IgD-negative memory B cell (primary cell): ENCODE results near the gene MORF4L1. TPM values are rescaled to one million over a fixed set of nuclear protein-coding genes. Genes with fewer than 3 reads are reported as not detected.
"Not testable (repeated sequence)": the region's sequence is repeated elsewhere in the genome, so short reads cannot be mapped to it uniquely, and the experiment has no call there.

Source experiments
- H3K27ac Mint-ChIP-seq, 3 donors: one replicate each; pipeline ENCODE4 v1.8.0; 2020 to 2022; ENCODE audit warnings: mild to moderate bottlenecking in 3 of 3, mixed read lengths in 3 of 3, moderate library complexity in 1 of 3
- H3K27me3 Mint-ChIP-seq: one replicate; pipeline ENCODE4 v1.8.0; 2021; ENCODE audit warnings: mixed read lengths
- H3K36me3 Mint-ChIP-seq: one replicate; pipeline ENCODE4 v1.8.0; 2020; ENCODE audit warnings: mild to moderate bottlenecking, mixed read lengths
- H3K4me1 Mint-ChIP-seq, 3 donors: one replicate each; pipeline ENCODE4 v1.8.0; 2020 to 2022; ENCODE audit warnings: mixed read lengths in 3 of 3, mild to moderate bottlenecking in 1 of 3
- H3K4me3 Mint-ChIP-seq, 4 donors: one replicate each; pipeline ENCODE4 v1.8.0; 2020 to 2022; ENCODE audit warnings: mild to moderate bottlenecking in 4 of 4, mixed read lengths in 4 of 4, moderate library complexity in 3 of 4
- H3K9me3 Mint-ChIP-seq, 3 donors: one replicate each; pipeline ENCODE4 v1.8.0; 2020 to 2021; ENCODE audit warnings: mixed read lengths in 3 of 3, mild to moderate bottlenecking in 1 of 3
- polyA plus RNA-seq: library from polyadenylated mRNA; unstranded; fragments of 300-500 nt; fragmentation: Illumina TruSeq; gene quantifications from one replicate; pipeline ENCODE4 v1.2.3, GENCODE V29; 2021

The MORF4L1 gene
- polyA plus RNA-seq, 1 donor from 2014 or later: 218 TPM

- H3K9me3 Mint-ChIP-seq: no peaks in the 10 kb centered on the region
- H3K4me1 Mint-ChIP-seq: peaks cover 28 to 44% (median 31%) of the 10 kb centered on the region in 3 donors
- H3K27me3 Mint-ChIP-seq: no peaks in the 10 kb centered on the region
- H3K36me3 Mint-ChIP-seq: peaks cover 2% of the 10 kb centered on the region
- H3K4me3 Mint-ChIP-seq: peak overlapping the region; percentile 99 to 100 (median 99)
- peak overlapping the region; percentile 100 for H3K27ac Mint-ChIP-seq
These were observed 1.4 kb downstream of the MORF4L1 start for GRCh38 chr15:78873793-78874765.

DNA sequence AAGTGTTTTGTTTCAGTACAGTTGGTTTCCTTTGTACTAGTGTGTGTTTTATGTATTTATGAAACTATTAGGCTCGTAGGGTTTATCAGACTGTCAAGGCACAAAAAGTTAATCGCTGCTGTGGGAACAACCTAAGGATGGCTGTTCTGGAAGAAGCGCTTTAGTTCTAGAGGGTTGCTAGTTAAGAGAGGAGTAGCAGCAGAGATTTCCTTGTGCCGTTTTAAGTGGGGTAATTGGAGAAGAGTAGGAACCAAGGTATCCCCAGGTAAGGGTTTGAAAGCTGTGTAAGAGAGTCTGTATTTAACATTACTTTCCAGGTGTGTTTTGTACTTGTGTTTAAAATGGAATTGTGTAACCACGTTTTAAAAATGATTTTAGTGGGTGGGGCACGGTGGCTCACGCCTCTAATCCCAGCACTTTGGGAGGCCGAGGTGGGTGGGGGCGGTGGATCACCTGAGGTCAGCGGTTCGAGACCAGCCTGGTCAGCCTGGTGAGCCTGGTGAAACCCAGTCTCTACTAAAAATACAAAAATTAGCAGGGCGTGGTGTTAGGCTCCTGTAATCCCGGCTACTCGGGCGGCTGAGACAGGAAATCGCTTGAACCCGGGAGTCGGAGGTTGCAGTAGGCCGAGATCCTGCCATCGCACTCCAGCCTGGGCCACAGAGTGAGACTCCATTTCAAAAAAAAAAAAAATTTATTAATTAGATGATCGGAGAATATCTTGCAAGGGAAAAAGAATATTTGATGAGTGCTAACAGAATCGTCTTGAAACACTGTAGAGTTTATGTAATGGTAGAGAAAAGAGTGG is 2.6 kb downstream of the MORF4L1 start:
- Mint-ChIP-seq H3K27ac (peak overlapping the region; percentile 100), H3K27me3 (no peaks in the 10 kb centered on the region), H3K4me3 (peak overlapping the region; percentile 99 to 100 (median 99)), H3K9me3 (no peaks in the 10 kb centered on the region), H3K4me1 (peaks cover 35 to 50% (median 38%) of the 10 kb centered on the region in 3 donors), H3K36me3 (peaks cover 2% of the 10 kb centered on the region)

DNA sequence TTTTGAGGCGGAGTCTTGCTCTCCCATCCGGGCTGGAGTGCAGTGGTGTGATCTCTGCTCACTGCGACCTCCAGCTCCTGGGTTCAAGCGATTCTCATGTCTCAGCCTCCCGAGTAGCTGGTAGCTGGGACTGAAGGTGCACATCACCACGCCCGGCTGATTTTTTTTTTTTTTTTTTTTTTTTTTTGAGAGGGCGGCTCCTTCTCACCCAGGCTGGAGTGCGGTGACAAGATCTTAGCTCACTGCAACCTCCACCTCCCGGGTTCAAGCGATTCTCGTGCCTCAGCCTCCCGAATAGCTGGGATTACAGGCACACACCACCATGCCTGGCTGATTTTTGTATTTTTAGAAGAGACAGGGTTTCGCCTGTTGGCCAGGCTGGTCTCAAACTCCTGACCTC is 4.3 kb downstream of the MORF4L1 start:
- Mint-ChIP-seq H3K27ac (peak overlapping the region in 1 of 3 donors; percentile 100), H3K4me1 (peaks cover 39 to 50% (median 45%) of the 10 kb centered on the region in 3 donors), H3K4me3 (peak overlapping the region; percentile 21 to 100 (median 99))
- H3K9me3 Mint-ChIP-seq, H3K27me3 Mint-ChIP-seq, H3K36me3 Mint-ChIP-seq: not testable (repeated sequence)

DNA sequence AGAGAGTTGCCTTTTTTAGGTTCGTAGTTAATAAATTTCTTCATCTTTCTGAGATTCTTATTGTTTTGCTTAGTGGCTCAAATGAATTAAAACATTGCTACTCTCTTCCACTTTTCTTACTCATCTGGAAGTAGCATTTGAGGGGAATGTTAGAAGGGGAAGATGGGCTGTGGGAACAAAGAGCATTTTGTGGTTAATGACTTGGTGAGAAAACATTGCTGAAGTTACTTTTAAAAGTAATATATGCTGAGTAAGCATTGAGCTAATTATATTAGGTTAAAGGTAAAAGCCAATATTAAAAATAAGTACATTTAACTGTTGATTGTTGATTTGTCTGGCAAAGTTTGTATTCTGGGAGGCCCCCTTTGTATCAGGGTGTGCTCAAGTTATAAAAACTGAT is 5.7 kb downstream of the MORF4L1 start:
- Mint-ChIP-seq H3K36me3 (peaks cover 1% of the 10 kb centered on the region), H3K27me3 (no peaks in the 10 kb centered on the region), H3K27ac (peak overlapping the region in 1 of 3 donors; percentile 68), H3K4me1 (peaks cover 39 to 51% (median 48%) of the 10 kb centered on the region in 3 donors), H3K4me3 (peak overlapping the region in 3 of 4 donors; percentile 63 to 100 (median 76)), H3K9me3 (no peaks in the 10 kb centered on the region)

GRCh38 chr15:78879517-78880241 is 7.0 kb downstream of the MORF4L1 start:
- Mint-ChIP-seq H3K9me3 (no peaks in the 10 kb centered on the region), H3K27me3 (no peaks in the 10 kb centered on the region), H3K27ac (peak overlapping the region in 1 of 3 donors; percentile 24), H3K36me3 (peaks cover 1% of the 10 kb centered on the region), H3K4me1 (peaks cover 37 to 49% (median 43%) of the 10 kb centered on the region in 3 donors), H3K4me3 (peak overlapping the region in 3 of 4 donors; percentile 72 to 84 (median 79))

DNA sequence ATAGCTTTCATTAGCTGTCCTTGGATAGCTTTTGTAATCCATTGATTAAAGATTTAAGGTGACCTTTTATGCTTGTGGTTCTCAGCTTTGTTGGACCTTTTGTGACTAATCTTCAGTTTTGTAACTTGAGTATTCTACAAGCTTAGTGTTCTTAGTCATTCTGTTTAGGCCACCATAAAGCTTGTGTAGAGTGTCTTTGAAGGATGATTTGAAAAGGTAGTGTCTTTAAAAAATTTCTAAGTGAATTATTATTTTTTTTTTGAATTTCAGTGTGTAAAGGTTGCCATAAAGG is 7.5 kb downstream of the MORF4L1 start:
- Mint-ChIP-seq H3K27ac (no peak overlapping the region), H3K4me1 (peaks cover 32 to 49% (median 43%) of the 10 kb centered on the region in 3 donors), H3K27me3 (no peaks in the 10 kb centered on the region), H3K4me3 (no peak overlapping the region), H3K36me3 (peaks cover 1% of the 10 kb centered on the region), H3K9me3 (no peaks in the 10 kb centered on the region)

GRCh38 chr15:78880813-78881212 is 8.1 kb downstream of the MORF4L1 start:
- peaks cover 1% of the 10 kb centered on the region for H3K36me3 Mint-ChIP-seq
- H3K4me1 Mint-ChIP-seq: peaks cover 31 to 47% (median 41%) of the 10 kb centered on the region in 3 donors
- H3K4me3 Mint-ChIP-seq: peak overlapping the region in 1 of 4 donors; percentile 17
- H3K9me3 Mint-ChIP-seq: no peaks in the 10 kb centered on the region
- H3K27ac Mint-ChIP-seq: no peak overlapping the region
- H3K27me3 Mint-ChIP-seq: no peaks in the 10 kb centered on the region

- Mint-ChIP-seq H3K36me3 (peaks cover 1% of the 10 kb centered on the region), H3K4me3 (no peak overlapping the region), H3K27me3 (no peaks in the 10 kb centered on the region), H3K9me3 (no peaks in the 10 kb centered on the region), H3K4me1 (peaks cover 25 to 43% (median 41%) of the 10 kb centered on the region in 3 donors), H3K27ac (no peak overlapping the region)
These were observed 9.0 kb downstream of the MORF4L1 start for GRCh38 chr15:78881681-78882080.

DNA sequence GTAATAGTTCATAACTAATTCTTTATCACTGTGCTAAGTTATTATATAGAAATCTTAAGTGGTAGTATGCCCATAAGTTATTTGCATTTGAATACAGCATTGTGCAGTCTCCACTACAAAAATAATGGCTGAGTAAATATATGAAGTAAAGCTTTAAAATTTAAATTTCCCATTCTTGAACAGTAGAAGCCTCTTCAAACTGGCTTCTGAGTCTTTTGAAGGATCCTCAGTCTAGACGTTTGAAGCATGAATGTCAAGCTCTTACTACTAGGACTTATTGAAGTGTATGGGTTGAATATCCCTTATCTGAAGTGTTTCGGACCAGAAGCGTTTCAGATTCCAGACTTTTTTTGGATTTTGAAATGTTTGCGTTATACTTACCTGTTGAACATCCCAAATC is 16.3 kb downstream of the MORF4L1 start:
- H3K4me3 Mint-ChIP-seq: no peak overlapping the region
- peaks cover 7 to 22% (median 9%) of the 10 kb centered on the region in 3 donors for H3K4me1 Mint-ChIP-seq
- peaks cover 2% of the 10 kb centered on the region for H3K36me3 Mint-ChIP-seq
- H3K27ac Mint-ChIP-seq: no peak overlapping the region
- no peaks in the 10 kb centered on the region for H3K27me3 Mint-ChIP-seq
- H3K9me3 Mint-ChIP-seq: no peaks in the 10 kb centered on the region

DNA sequence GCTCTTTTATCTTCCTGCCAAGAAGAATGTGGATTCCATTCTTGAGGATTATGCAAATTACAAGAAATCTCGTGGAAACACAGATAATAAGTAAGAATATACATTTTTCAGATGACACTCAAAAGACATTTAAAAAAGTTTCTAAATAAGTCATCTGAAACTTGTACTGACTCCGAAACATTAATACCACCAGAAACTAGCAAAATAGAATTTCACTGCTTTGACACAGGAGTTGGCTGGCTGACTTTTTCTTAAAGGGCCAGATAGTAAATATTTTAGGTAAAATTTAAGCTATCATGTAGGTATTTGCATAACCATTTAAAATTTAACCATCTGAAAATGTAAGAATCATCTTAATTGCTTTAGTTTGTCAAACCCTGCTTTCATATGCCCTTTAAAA is 20.8 kb downstream of the MORF4L1 start:
- Mint-ChIP-seq H3K4me3 (no peak overlapping the region), H3K27ac (no peak overlapping the region), H3K4me1 (peaks cover 0 to 5% (median 0%) of the 10 kb centered on the region in 3 donors), H3K27me3 (no peaks in the 10 kb centered on the region), H3K36me3 (peaks cover 4% of the 10 kb centered on the region), H3K9me3 (no peaks in the 10 kb centered on the region)

- Mint-ChIP-seq H3K27me3 (no peaks in the 10 kb centered on the region), H3K4me1 (peaks cover 0 to 5% (median 0%) of the 10 kb centered on the region in 3 donors), H3K9me3 (no peaks in the 10 kb centered on the region), H3K36me3 (peaks cover 4% of the 10 kb centered on the region), H3K27ac (peak overlapping the region in 1 of 3 donors; percentile 7), H3K4me3 (no peak overlapping the region)
These were observed 22.8 kb downstream of the MORF4L1 start for GRCh38 chr15:78895471-78895870.

GRCh38 chr15:78898540-78898939 is 25.9 kb downstream of the MORF4L1 start:
- no peaks in the 10 kb centered on the region for H3K27me3 Mint-ChIP-seq
- no peak overlapping the region for H3K4me3 Mint-ChIP-seq
- H3K4me1 Mint-ChIP-seq: peaks cover 0 to 5% (median 0%) of the 10 kb centered on the region in 3 donors
- peak overlapping the region in 1 of 3 donors; percentile 45 for H3K27ac Mint-ChIP-seq
- peaks cover 7% of the 10 kb centered on the region for H3K36me3 Mint-ChIP-seq
- H3K9me3 Mint-ChIP-seq: no peaks in the 10 kb centered on the region

- H3K27ac Mint-ChIP-seq: peak overlapping the region in 2 of 3 donors; percentile 28 to 78
- H3K4me1 Mint-ChIP-seq, H3K36me3 Mint-ChIP-seq, H3K27me3 Mint-ChIP-seq, H3K4me3 Mint-ChIP-seq, H3K9me3 Mint-ChIP-seq: not testable (repeated sequence)
These were observed 28.3 kb downstream of the MORF4L1 start for GRCh38 chr15:78900819-78901533.
